GM21717 (cell line): ENCODE measurements around the gene VPS41.

Source experiments
- ATAC-seq: cut with Tn5 transposase; IDR thresholded peaks from one replicate; pipeline ENCODE4 v1.9.1; 2021; ENCODE audit warnings: mild to moderate bottlenecking, moderate library complexity; ENCODE audit not compliant: unreplicated experiment

Gene VPS41

DNA sequence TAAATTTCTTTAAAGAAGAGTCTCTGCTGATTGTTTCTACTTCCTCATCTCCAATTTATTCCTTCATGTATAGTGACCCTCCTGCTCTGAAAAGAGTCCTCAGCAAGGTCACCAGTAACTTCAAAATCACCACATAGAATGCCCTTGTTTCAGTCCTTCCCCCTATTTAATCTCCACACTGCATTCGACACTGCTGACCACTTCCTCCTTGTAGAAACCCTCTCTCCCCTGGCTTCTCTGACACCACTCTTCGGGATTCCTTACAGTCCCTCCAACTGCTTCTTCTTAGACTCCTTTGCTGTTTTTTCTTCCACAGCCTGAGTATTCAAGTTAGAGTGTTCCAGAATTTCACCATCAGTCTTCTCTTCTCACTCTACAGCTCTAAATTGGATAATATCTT, 89.5 kb downstream of the VPS41 start:
- ATAC-seq = no peak

DNA sequence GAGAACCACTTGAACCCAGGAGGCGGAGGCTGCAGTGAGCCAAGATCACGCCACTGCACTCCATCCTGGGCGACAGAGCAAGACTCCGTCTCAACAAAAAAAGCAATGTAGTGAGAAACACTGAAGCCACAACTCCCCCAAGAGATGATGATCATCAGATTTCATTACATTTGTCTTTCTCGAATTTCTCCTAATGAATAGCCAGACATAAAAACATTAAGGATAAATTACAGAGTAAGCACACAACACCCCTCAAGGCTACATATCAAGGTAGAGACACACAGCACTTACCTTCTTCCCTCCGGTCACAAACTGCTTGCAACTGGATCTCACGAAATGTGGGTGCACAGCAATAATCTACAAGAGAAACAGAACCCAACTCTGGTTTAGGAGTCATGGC, 91.5 kb downstream of the VPS41 start:
- no peak for ATAC-seq

DNA sequence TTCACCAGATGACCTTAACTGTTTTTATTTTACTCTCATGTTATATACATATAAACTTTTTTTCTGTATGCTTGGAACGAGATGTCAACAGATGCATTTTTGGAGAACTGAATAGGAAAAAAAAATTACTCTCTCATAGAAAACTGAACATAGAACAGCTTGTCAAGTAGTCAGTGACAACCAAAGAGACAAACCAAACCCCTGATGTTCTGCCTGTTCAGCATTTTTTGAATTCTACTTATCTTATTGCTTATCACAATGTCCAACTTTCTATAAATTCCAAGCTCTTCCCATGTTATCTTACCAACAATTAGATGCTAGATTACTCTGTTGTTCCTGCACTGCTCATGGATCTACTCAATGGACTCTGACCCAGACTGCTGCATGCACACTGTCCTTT, 95.2 kb downstream of the VPS41 start:
- no peak for ATAC-seq

DNA sequence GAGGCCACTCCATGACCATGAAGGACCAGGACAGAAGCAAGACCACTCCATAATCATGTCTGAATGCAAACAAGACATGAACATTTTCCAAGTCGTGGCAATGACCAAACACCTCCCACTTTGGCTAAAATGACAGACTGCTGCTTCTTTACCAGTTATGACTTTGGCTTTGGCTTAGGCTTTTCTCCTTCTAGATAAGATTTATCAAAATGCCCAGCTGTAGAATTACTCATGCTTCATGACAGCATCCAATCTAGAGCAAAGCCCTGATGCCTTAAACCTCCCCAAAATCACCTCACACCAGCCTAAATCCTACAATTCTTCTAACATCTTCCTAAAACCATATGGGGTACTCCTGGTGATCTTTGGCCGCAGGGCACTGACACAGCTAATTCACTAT, 102.1 kb downstream of the VPS41 start:
- ATAC-seq = no peak

DNA sequence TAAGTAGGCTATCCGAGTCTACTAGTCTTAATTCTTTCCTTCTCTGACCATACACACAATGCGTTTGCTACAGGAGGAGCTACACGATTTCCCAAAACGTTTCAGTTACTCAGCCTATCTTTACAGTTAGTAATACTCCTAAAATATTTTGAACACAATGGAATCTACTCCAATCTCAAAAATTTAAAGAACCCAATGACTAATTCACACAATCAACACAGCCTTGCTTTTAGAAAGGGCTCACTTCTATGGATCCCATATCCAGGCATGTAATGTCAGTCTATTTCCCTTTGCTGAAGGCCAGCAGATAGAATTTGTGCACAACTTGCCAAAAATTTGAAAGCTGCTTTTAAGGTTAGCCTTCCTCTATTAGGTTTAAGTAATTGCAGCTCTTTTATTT, 107.2 kb downstream of the VPS41 start:
- no peak for ATAC-seq

DNA sequence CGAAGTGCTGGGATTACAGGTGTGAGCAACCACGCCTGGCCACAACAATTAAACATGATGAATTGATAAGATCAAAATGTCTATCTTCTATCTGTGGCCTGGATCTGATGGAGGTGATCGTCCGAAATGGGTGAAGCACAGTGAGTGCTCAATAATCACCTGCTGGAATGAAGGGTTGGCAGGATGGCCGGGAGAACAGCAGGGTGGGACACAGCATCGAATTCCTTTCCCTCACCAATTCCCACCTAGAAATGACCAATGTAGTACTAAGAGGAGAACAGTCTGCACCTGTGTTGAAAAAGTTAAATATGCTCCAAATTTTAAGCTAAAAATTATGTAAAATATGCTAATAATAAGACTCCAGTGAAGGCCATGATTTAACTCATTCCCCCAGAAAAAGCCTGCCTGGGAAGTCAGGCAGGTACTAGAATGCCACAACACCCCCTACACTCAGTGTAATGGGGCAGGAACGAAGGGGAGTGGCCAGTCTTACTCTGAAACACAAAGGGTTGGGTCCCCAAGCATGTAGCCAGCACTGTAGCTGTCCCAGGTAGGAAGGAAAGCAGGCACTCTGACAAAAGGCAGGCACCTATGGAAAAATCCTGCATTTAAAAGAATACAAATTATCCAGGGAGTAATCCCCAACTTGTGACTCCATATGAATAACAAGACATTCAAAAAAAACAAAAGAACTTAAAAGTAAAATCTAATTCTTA, 110.3 kb downstream of the VPS41 start:
- no peak for ATAC-seq

DNA sequence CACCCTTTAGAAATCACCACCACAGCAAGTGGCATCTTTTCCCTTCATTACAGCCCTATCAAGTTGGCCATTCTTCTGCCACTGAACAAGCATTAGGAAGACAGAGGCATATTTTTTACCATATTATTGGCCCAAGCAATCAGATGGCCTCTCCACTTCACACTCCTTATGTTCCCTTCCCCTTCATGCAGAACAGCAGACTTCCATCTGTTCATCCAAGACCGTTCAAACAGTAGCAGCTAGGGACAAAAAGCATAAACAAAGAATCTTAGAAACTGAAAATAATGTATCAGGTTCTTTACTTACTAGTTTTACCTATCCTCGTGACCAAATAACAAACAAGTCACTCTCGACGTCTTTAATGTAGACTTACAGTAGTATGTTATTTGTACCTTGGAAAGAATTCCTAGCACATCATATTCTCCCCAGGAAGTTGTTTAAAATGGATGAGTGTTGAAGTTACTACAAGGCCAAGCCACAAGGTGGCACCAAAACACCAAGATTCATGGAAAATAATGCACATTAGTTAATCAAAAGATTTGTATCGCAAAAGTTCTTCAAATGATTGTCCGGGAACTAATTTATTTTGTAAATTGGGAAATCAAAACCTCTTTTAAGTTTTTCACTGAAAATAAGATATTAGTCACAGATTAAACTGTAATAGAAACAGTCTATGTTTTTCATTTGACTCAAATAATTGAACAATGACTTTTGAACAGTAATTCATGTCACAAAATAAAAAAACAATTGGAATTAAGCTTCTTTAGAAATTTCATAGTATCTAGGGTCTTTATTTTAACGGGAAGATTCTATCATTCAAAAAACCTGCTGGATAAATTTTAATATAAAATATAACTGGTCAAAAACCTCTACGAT, 112.1 kb downstream of the VPS41 start:
- ATAC-seq = no peak

DNA sequence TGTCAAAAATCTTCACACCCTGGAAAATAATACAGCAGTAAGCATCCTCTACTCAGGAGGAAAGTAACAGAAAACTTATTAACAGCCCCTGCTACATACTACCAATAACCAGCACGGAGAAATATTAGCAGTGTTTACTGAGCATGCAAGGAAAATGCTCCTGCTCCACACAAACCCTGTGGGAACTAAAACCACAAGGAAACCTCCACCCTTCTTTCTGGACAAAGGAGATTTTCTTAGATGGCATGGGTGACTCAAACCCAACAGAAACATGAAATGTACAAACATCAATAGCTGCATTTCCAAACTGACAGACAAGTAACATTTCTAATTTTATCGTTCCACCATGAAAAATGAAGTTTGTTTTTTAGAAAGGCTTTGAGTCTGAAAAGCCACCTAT, 113.4 kb downstream of the VPS41 start:
- no peak for ATAC-seq

DNA sequence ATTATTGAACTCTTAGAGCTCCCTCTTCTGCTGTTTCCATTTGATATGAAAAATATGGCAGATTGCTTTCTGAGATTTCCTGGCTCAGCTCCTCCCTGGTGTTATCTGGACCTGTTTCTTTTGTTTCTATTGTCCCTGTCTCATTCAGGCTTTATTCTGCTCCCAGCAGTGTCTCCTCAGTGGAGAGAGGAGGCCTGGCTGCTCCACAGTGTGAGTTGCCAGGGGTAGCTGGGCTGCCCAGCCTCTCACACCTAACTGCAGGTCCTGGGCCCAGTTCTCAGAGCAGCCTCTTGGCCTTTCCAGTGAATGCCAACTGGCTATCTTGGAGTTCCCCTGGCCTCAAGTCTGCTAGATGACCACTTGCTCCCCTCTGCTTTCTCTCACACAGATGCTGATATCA, 127.0 kb downstream of the VPS41 start:
- ATAC-seq = no peak

DNA sequence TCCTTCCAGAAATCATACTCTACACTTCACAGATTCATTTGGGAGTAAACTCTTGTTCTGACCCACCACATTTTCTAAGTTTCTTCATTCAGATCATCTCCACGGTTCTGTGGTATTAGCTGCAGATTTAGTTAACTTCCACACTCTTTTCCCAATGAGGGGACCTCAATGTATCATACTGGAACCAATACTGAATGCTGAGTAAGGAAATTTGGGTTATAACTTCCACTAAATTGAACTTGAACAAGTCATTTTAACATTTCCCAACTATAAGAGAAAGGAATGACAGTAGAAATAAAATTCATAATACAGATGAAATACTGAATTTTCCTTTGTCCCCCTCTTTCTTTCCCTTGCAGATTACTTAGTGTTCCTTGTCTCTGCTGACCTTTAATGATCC, 131.4 kb downstream of the VPS41 start:
- no peak for ATAC-seq

DNA sequence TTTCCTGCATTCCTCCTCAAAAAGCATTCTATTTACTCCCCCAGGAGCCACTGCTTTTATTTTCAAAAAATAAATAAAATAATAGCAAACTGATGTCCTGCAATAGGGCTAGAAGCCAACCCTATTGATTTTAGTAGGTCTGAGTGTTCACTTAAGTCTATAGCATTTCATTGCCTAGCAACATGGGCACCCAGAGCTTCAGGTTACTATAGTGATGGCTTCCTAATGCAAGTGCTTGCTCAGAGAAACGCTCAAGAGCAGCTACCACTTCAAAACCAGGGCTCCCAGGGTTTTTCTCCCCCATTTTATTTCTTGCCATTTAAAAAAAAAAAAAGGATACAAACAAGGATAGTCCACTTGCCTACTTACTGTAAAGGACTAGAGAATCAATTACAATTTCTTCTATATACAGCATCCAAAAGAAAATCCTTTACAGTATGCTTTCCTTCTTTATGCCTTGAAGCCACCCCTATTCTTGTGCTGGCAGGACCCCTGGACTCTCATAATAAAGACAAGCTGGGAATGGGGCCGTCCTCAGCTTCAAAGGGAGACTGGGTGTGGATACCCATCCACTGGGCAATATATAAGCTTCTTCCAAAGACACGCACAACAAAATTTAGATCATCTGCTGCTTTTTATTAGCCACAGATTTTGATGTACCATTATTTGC, 133.3 kb downstream of the VPS41 start:
- no peak for ATAC-seq

DNA sequence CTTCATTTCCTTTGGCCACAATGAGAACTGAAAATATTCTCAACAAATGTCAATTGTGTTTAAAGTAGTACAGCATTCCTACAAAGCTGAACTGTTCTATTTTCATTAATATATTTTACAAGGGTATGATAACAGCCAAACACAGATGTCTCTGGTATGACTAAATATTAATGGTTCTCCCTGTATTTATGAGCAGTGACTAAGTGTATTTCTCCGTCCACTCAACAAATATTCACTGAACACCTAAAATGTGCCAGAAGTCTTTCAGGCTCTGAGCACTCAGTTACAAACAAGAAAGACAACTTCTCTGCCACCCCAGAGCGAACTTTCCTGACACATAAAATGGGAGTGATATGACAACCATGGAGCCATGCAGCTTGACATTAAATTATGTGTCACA, 135.6 kb downstream of the VPS41 start:
- ATAC-seq = no peak

DNA sequence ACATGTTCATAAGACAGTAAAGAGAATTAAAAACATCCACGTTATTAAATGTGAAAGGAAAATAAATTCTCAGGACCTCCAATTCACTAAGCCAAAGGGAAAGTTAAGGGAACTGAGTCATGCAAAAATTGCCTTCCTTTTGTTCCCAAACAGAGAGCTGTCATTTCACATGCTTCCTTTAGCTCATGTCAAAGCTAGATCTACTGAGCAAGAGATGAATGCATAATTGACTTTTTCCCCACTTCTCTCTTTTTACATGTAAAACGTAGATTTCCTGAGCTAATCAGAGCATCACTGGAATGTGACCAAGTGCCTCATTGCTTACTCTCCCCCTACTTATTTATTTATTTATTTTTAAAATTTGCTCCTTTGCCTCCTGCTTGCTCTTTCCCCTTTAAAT, 148.8 kb downstream of the VPS41 start:
- ATAC-seq = no peak

DNA sequence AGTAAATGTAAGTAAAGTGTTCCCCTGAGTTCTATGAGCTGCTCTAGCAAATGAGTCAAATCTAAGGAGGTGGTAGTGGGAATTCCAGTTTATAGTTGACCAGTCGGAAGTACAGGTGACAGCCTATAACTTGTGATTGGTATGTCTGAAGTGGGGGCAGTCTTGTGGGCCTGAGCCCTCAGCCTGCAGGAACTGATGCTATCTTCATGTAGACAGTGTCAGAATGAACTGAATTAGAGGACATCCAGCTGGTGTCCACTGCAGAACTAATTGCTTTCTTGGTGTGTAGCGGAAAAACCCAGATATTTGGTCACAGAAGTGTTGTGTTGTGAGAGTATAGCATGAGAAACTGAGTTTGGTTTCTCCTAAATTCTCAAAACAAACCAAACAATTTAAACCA, 150.0 kb downstream of the VPS41 start:
- ATAC-seq = no peak

DNA sequence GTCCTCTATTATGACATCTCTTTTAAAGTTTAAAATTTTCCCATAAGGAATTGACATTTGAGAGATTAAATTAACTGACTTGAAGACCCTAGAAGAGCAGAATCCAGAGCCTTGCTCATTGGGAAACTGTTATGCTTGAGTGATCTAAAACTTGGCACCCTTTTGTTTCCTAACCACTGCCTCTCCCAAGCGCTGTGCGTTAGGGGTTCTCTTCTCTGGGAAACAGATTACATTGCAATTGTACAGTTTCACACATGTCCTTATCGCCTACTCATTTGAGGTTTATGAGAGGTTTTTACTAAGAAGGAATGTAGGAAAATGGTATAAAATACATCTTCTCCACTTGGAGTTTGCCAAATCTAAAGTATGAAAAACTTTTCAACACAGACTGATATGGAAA, 151.1 kb downstream of the VPS41 start:
- no peak for ATAC-seq

DNA sequence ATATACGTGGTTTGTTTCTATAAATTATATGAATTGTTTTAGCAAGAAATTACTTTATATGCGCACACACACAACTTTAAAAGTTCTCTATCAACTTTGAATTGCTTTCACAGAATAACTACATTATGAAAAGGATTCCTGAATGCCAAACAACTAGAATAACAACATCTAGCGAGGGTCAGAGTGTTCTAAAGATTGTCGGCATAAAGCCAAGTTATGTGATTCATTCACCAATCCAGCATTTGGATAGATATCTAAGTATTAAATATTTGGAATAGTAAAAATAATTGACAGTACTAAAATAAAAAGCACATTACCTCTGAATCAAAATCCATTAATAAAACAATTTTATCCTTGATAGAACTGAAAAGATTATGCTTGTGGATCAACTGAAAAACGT, 152.5 kb downstream of the VPS41 start:
- ATAC-seq = no peak

DNA sequence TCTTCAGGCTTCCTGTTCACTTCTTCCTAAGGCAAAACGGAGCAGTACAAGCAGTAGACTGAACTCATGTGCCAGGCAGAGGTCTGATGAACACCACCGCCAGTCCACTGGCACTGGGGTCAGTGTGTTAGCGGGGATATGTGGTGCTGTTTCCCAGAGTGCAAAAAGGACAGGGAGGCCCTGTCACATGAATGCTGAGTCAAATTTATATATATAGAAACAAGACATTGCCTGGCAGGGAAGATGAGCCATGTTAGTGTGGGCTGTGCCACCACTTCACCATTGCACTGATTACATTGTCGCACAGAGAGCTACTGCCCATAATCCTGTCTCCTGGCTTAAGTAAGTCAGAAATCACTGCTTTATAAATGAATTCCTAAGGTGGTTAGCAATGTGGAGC, 155.6 kb downstream of the VPS41 start:
- ATAC-seq = no peak

DNA sequence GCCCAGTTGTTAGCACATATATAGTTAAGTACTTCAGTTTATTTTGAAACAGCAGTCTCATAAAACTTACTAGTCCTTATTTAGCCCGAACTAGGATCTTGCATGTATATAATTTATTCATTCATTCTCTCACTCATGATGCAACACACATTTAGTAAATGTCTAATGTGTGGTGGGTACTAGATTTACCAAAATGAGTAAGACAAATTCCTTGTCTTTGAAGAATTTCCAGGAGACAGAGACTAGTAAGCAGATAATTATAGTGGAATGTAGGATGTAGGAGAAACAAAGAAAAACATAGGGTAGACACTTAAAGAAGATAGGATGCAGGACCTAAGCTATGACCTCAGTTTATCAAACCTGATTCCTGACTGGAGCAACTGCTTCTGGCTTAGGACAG, 157.6 kb downstream of the VPS41 start:
- ATAC-seq = no peak

DNA sequence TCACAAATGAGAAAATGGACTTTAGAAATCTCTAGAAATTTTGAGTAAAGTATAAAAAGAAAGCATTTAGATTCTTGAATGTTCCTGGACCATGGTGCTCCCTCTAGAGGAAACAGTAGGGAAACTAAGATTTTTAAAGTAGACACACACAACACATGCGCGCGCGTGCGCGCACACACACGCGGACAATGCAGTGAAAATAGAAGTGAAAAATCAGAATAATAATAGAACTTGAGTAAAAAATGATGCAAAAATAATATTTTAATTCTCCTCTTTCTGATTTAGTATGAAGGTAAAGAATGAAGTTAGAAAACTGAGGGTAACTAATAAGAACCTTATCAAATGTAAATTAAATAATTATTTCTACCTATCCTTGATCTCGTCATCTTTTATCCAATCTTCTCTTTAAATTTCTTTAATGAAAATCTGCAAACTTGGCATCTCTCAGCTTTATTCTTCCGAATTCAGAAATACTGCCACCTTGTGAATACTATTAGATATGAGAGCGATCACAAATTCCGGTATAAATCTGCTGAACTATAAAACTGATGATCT, 160.9 kb downstream of the VPS41 start:
- no peak for ATAC-seq

DNA sequence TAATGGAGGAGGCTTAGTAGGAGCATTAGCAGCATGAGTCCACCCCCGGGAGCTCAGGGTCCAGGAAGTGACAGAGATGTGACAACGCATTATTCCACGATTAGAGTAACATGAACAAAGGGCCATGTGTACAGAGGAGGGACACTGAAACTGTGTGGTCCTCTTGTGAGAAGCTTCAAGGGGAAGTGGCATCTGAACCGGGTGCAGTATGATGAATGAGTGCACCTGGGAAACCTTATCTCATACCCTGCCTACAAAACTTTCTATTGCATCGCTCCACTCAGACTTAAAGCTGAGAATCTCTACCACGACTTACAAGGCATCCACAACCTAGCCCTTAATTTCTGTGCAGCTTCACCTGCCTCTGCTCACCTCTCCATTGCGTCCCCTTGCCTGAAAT, 162.6 kb downstream of the VPS41 start:
- ATAC-seq = no peak

DNA sequence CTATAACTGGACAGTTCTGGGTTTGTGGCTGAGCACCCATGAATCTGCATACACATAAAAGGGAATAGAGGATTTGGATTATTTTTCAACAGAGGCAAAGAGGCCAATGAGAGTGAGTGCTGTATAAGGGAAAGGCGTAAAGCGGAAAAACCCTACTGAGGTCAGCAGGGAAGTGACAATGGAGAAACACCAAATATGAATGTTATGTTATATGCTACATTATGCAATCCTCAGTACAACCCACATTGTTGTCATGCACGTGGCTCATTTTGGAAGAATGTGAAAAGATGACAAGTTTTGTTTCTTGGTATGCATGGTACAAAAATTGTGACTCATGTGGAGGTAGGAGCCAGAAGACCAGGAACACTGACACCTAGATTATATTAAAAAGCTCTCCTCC, 164.2 kb downstream of the VPS41 start:
- ATAC-seq = no peak

DNA sequence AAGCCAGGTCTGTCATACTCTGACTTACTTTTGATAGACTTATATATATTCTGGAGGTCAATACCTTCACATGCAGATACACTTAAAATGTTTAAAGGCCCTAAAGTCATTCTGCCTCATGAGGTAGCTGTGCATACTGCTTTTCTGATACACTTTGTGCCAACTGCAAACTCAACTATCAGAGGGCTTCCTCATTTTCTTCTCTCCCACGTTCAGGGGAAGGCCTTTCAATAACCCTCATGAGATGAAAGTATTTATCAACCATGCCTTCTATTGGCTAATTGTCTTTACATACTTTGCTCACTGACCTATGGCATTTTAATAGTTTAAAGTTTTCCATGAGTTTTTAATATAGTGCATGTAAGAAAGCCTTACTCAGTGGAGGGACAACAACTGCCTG, 165.1 kb downstream of the VPS41 start:
- no peak for ATAC-seq
